GM19328 (cell line): ENCODE results near the gene KMT2C.

ENCODE experiments used
- ATAC-seq: cut with Tn5 transposase; IDR thresholded peaks from one replicate; pipeline ENCODE4 v1.9.1; 2021; ENCODE audit warnings: mild to moderate bottlenecking, moderate library complexity; ENCODE audit not compliant: unreplicated experiment

KMT2C gene

DNA sequence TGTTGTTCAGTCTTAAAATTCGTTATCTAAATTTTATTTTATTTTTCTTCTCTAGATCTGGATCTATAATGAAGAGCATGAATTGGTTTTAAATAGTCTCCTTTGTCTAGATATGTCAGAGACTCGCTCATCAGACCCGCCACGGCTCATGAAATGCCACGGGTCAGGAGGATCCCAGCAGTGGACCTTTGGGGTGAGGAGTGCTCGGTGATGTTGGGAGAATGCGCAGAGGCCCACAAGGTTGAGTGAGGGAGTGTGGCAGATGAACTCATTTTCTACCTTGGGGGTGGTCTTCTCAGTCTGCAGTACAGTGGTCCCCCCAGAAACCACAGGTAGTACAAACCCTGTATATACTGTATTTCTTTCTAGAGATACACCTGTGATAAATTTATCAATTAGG, 315.0 kb downstream of the KMT2C start:
- ATAC-seq: no peak

DNA sequence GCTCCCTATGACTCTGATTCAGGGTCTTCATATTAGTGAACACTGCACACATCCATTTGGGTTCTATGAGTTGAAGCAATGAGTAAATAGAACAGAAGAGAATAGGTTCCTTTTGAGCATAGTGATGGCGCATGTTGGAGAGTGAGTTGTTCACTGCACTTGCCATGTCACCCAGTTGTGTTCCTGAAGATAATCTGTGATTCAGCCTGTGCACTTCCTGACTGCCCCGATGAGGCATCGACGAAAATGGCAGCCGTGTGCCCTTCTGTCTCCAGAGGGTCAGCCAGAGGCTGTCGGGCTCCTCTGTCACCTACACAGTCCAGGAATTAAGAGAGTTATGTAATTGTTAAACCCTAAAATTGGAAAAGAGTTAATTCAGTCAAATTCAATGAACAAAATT, 315.6 kb downstream of the KMT2C start:
- no peak for ATAC-seq

DNA sequence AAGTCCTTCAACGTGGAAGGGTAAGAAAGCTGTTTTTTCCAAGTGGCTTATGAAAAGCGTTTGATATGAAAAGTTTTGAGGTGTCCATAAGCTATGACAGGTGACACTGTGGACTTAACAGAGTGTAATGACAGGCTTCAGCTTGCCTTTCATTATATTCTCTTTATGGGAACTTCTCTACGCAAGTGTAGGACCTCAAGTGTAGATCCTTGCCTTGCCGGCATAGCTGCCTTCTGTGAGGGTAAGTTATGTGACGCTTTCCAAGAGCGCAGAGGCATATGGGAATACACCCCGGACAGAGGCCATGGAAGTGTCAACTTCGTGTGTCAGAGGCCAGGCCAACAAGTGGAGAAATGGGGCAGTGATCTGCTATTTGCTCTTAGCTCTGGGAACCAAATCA, 318.4 kb downstream of the KMT2C start:
- ATAC-seq: no peak

DNA sequence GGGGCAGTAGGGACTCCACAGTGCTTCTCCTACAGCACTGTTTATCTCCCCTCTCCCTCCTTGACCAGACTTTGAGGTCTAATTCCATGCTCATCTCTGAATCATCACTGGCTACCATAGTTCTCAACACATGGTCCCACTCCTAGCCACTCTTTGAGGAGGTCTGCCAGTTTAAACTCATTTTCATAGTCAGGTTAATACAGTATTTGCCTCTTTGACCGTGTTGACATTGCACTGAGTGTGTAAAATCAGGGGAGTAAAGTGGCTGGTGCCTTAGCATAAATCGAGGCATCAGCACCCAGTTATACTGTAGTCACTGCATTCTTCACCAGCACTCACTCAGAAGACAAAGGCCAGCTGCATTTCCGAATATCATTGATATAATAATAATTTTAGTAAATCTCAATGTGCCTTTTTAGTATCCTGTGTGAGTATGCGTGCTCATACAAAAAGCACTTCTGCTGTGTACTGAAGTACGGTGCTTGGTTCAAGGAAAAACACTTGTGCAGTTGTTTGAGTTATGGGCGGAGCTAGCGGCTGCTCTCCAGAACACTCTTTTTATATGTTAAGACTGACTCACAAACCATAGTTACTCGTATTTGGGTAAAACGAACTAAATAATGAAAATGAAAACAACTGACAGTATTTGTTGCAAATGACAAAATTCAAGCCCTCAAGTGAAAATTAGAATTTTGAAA, 320.6 kb downstream of the KMT2C start:
- no peak for ATAC-seq

DNA sequence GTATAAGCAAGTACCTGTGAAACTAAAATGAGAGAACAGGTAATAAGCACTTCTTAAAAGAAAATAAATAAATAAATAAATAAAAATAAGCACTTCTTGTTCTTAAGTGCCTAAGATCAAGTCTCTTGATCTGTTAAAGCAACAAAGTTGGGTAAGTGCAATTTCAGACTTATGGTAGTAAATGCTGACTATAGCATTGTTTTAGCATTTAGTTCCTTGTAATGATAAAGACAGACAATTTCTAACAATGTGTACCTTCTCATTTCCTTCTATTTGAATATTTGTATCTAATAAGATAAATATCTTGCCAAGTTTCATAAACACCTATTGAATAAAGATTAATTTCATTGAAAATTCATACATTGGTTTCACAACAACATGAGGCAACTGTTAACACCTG, 323.0 kb downstream of the KMT2C start:
- ATAC-seq: no peak

DNA sequence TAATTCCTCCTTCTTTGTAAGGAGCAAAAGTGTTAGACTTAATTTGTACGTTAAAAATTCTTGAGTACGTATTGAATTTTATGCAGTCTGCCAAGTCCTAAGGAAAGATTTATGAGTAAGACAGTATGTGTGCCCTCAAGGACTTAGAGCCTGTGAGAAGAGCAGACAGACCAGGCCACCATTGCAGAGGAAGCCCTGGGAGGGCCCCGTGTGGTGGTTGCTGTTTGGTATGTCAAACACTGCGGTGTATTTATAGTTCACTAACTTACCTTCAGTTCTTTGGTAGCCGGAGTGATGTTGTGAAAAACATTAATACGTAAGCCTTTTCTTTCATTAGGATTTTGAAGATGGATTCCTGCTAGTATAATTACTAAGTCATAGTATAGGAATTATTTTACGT, 327.4 kb downstream of the KMT2C start:
- no peak for ATAC-seq

DNA sequence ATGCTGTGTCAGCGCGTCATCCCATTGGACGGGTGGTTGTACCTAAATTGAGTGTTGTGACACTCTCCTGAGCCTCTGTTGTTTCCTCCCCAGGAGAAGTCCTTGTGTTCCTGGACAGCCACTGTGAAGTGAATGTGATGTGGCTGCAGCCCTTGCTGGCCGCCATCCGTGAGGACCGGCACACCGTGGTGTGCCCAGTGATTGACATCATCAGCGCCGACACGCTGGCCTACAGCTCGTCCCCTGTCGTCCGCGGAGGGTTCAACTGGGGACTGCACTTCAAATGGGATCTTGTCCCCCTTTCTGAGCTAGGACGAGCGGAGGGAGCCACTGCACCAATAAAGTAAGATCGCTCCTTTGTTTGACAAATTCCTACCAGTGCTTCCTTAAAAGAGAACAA, 327.9 kb downstream of the KMT2C start:
- ATAC-seq: no peak

DNA sequence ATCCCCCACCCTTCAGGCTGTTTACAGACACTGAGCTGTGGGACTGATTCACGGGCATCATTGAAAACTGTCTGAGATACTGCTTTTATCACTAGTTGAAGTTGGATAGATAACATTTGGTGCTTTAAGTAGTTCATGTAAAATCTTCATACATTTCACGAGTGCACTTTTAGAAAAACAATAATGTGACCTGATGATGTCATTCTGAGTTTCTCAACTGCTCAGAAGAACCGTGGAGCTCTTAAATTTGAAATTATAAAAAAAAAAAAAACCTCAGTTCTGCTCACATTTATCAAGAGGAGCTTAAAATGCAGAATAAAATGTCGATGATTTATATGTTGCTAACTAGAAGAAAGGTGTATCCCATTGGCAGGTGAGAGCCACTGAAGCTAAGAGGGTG, 328.8 kb downstream of the KMT2C start:
- ATAC-seq: no peak

DNA sequence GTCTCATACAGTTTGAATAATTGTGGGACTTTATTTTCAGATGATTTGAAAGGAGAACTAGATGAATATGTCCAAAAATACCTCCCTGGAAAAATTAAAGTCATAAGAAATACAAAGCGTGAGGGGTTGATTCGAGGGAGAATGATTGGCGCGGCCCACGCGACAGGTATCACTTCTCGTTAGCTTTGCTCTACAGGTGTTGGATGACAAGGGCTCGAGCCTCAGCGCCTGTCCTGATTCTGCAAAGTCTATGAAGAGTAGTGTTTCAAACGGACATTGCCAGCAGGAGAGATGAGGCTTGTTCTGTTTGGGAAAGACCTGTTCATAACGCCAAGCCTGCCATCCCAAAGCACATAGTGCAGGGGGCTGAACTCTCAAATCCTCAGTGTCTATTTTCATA, 330.6 kb downstream of the KMT2C start:
- no peak for ATAC-seq

DNA sequence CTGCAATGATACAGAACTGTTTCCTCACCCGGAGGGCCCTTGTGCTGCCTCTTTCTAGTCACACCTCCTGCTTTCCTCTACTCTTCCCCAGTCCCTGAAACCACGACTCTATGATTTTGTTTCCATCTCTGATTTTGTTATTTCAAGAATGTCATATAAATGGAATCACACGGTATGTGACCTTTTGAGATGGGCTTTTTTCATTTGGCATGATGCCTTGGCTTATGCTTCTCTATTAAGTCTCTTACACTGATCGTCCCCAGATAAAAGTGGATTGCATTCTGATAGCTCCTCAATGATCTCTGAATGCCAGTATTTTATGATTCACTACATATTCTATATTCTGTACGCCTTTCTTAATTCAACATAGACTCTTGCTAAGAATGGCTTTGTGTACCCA, 332.1 kb downstream of the KMT2C start:
- no peak for ATAC-seq

DNA sequence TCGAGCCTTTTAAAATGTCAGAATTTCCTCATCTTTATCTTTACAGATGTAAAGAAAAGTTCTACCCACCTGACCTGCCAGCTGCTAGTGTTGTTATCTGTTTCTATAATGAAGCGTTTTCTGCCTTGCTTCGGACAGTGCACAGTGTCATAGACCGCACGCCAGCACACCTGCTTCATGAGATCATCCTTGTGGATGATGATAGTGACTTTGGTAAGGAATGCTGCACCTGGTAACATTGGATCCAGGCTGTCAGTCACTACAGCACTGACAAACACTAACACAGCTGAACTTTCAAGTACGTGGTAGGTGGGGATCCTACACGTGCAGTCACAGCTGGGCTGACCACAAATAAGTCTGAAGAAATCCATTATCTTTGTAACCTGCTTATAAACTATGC, 332.7 kb downstream of the KMT2C start:
- no peak for ATAC-seq

DNA sequence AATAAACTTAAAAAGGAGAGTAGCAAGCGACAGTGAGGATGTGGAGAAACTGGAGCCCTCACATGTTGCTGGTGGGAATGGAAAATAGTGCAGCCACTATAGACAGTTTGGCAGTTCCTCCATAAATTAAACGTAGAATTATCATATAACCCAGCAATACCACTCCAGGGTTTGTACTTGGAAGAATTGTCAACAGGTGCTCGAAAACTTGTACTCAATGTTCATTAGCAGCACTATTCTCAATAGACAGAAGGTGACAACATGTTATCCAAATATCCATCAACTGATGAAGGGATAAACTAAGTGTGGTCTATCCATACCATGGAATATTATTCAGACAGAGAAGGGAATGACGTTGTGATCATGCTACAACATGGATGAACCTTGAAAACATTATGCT, 338.5 kb downstream of the KMT2C start:
- ATAC-seq: no peak

DNA sequence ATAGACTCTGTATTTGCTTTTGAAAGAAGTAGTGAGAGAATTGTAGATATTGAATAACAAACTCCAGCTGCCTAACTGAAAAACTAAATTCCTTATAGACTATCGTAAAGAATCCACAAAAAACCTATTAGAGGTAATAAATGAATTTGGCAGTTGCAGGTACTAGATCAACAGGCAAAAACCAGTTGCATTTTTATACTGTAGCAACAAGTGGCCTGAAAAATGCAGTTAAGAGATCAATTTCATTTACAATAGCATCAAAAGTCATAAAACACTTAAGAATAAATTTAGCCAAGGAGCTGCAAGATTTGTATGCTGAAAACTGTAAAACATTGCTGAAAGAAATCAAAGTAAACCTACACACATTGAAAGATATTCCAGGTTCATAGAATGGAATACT, 340.0 kb downstream of the KMT2C start:
- ATAC-seq: no peak

DNA sequence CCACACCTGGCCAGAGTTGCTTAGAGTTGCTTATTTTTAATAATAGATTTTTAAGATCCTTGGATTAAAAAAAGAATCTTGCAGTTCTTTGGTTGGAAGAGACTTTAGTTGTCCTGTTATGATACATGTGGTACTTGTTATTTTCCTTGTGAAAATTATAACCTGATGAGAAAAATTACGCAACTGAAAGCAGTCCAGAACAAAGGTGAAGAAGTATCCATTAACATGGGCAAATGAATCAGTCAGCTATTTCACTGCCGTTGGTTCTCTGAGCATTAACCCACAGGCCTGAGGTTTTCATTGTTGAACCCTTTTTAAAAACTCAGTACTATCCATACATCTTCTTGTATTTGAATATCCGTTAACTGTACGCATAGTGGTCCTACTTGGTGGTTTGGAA, 342.1 kb downstream of the KMT2C start:
- ATAC-seq: no peak

DNA sequence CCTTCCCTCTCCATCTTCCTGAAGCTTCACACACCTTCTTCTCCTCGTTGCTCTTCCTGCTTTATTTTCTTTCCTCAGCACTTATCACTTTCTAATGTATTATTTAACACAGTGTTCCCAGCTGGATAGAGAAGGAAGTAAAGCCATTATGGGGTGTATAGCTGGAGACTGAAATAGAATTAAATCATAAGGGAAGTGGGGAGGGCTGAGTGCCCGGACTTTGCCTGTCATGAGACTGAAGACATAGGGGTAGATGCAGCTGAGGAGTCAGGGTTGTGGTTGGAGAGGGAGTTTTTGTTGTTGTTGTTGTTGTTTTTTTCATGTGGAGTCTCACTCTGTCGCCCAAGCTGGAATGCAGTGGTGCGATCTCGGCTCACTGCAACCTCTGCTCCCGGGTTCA, 345.1 kb downstream of the KMT2C start:
- ATAC-seq: no peak

DNA sequence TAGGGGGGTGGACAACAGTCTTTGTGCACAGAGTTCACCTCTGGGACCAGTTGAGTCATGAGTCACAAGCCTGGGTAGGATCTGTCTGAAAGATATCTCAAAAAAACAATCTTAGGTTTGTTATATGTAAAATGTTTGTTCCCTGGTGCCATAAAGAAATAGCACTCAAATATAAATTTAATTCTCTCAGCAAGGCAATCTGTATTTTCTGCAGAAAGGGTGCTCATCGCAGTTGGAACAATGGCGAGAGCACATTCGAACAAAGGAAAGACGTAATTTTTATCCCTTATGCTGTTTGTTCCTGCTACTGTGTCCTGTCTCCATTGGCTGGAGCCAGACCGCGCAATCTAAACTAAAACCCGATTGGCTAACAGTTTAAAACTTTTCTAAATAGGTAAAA, 346.6 kb downstream of the KMT2C start:
- ATAC-seq: no peak

DNA sequence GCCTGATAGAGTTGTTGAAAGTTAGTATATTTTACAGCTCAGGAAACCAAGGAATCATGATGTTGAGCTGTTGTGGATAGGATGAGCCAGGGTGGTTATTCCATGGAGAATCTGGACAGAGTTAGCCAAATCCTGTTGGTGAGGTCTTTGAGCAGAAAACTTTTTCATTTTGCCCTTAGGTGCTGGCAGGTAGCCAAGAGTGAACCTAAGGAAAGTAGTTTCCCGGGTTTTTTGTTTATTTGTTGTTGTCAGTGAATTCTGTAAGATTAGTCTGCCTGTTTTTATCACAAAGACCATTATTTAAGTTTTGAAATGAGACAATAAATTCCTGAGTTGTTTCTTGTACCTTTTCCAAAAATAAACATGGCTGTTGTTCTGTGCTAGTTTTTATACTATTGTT, 349.3 kb downstream of the KMT2C start:
- ATAC-seq: no peak

DNA sequence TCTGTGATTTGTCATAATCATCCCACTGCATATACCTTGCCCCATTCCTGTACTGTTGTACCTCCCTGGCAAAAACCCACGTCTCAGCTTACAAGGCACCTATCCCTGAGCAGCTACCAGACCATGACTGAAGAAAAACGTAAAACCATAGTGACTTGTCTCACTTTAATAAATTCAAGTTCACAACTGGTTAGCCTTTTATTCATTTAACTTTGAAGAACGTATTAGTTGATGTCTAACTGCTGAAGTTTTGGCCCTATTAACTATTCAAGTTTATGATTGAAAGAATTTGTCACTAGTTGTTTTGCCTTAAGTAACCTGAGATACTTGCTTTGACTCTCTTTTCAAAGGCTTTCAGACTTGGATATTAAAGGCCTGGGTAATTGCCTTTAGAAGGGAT, 350.7 kb downstream of the KMT2C start:
- no peak for ATAC-seq
